NCI-H1930 (cell line): Measurements from ENCODE around the gene TSPAN13.
"Not testable (repeated sequence)": the region's sequence is repeated elsewhere in the genome, so short reads cannot be mapped to it uniquely, and the experiment has no call there.

Source experiments
- DNase-seq, 2 experiments: peaks; one replicate each; lab custom pipeline; 2025; lab: John Stamatoyannopoulos, UW

The TSPAN13 gene

GRCh38 chr7:16740996-16741395 lies 12.6 kb upstream of the TSPAN13 start:
- DNase-seq: no peak

- DNase-seq: no peak
These were observed 11.9 kb upstream of the TSPAN13 start for GRCh38 chr7:16741676-16742075.

- DNase-seq: no peak
These were observed 11.0 kb upstream of the TSPAN13 start for GRCh38 chr7:16742547-16742946.

GRCh38 chr7:16743236-16743635 lies 10.3 kb upstream of the TSPAN13 start:
- no peak for DNase-seq

GRCh38 chr7:16744518-16745250 lies 8.9 kb upstream of the TSPAN13 start:
- DNase-seq: no peak

GRCh38 chr7:16745645-16746044 lies 7.9 kb upstream of the TSPAN13 start:
- no peak for DNase-seq

GRCh38 chr7:16747102-16747501 lies 6.5 kb upstream of the TSPAN13 start:
- no peak for DNase-seq

GRCh38 chr7:16753932-16754855 lies 639 bp downstream of the TSPAN13 start:
- DNase-seq: peak; percentile 36 to 48

GRCh38 chr7:16754856-16755317 lies 1.3 kb downstream of the TSPAN13 start:
- DNase-seq: no peak

- no peak for DNase-seq
These were observed 1.8 kb downstream of the TSPAN13 start for GRCh38 chr7:16755397-16755796.

GRCh38 chr7:16758036-16758435 lies 4.5 kb downstream of the TSPAN13 start:
- no peak for DNase-seq

- no peak for DNase-seq
These were observed 5.4 kb downstream of the TSPAN13 start for GRCh38 chr7:16758631-16759611.

GRCh38 chr7:16759840-16760239 lies 6.3 kb downstream of the TSPAN13 start:
- no peak for DNase-seq

- DNase-seq: no peak
These were observed 8.6 kb downstream of the TSPAN13 start for GRCh38 chr7:16762177-16762576.

- DNase-seq: no peak
These were observed 11.4 kb downstream of the TSPAN13 start for GRCh38 chr7:16764942-16765341.

GRCh38 chr7:16765436-16765859 lies 11.9 kb downstream of the TSPAN13 start:
- no peak for DNase-seq

- DNase-seq: not testable (repeated sequence)
These were observed 16.4 kb downstream of the TSPAN13 start for GRCh38 chr7:16769994-16770393.

GRCh38 chr7:16770657-16771329 lies 17.2 kb downstream of the TSPAN13 start:
- DNase-seq: no peak

- DNase-seq: no peak
These were observed 19.8 kb downstream of the TSPAN13 start for GRCh38 chr7:16773326-16773725.

- DNase-seq: no peak
These were observed 20.3 kb downstream of the TSPAN13 start for GRCh38 chr7:16773884-16774283.

- no peak for DNase-seq
These were observed 20.7 kb downstream of the TSPAN13 start for GRCh38 chr7:16774294-16774693.
